GM12875 (cell line): ENCODE results near the gene FBXL7.

ENCODE experiments used
- H3K4me3 ChIP-seq: one replicate; pipeline ENCODE4 v1.5.1; 2011; ENCODE audit warnings: low read depth, low read length, control low read depth
- TF ChIP-seq, protein P1 (sequence below): IDR thresholded peaks from 2 replicates; pipeline ENCODE4 v1.5.1; 2011; ENCODE audit warnings: low read depth, mild to moderate bottlenecking, control low read depth, inconsistent platforms, low read length, moderate library complexity, borderline replicate concordance; ENCODE audit not compliant: insufficient read depth

Gene FBXL7

DNA sequence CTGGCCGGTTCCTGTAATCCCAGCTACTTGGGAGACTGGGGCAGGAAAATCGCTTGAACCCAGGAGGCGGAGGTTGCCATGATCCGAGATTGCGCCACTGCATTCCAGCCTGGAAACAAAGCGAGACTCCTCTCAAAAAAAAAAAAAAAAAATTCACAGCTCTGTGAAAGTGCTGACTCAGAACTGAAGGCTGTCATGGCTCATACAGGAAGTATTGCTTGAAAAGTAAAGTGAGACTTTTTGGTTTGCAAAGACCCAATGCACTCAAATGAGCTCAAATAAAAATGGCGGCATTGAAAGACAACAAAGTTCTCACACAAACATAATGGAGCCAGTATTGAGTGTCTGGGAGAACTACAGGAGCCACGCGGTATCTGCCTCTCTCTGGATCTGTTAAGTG lies 202.1 kb downstream of the FBXL7 start:
- H3K4me3 ChIP-seq, result no peak overlapping the region
- TF ChIP-seq, protein P1, sequence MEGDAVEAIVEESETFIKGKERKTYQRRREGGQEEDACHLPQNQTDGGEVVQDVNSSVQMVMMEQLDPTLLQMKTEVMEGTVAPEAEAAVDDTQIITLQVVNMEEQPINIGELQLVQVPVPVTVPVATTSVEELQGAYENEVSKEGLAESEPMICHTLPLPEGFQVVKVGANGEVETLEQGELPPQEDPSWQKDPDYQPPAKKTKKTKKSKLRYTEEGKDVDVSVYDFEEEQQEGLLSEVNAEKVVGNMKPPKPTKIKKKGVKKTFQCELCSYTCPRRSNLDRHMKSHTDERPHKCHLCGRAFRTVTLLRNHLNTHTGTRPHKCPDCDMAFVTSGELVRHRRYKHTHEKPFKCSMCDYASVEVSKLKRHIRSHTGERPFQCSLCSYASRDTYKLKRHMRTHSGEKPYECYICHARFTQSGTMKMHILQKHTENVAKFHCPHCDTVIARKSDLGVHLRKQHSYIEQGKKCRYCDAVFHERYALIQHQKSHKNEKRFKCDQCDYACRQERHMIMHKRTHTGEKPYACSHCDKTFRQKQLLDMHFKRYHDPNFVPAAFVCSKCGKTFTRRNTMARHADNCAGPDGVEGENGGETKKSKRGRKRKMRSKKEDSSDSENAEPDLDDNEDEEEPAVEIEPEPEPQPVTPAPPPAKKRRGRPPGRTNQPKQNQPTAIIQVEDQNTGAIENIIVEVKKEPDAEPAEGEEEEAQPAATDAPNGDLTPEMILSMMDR, result no peak

DNA sequence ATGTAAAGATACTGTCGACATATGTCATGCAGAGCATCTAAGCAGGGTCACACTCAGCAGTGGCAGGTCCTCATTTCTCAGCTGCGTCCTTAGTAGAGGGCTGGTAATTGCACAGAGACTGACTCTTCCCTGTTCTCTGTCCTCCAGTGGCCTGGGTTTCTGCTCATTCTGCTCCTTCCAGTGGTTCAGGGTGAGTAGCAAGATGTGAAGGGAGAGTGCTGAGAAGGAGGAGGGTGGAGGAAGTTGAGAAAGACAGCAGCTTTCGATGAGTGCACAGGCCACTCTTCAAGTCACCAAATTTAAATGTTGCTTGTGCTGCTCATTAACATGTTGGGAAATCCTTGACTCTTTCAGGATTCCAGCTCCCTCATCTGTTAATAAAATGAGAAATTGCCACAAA lies 203.9 kb downstream of the FBXL7 start:
- TF ChIP-seq, protein P1, result no peak
- no peak overlapping the region for H3K4me3 ChIP-seq

DNA sequence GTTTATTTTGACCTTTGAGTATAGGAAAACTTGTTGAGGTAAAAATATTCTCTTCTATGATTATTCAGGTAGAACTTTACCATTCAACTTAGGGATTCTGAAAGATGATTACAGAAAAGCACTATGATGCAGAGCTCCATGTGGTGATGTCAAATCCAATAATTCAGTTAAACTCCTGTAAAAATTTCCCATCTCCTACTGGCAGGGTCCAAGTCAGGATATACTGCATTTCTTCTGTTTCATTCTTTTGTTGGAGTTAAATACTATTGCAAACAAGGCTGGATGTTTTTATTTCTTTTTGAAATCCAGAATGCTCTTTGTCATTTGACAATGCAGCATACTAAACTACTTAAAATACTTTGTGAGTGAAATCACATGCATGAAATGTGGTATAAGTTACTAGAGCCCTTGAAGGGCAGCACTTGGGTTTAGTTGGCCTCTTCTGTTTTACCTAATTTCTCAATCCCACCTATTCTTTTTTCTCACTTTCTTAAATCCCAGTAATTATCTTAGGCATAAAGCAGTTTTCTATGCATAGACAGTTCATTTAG lies 204.5 kb downstream of the FBXL7 start:
- TF ChIP-seq, protein P1, result no peak
- no peak overlapping the region for H3K4me3 ChIP-seq

DNA sequence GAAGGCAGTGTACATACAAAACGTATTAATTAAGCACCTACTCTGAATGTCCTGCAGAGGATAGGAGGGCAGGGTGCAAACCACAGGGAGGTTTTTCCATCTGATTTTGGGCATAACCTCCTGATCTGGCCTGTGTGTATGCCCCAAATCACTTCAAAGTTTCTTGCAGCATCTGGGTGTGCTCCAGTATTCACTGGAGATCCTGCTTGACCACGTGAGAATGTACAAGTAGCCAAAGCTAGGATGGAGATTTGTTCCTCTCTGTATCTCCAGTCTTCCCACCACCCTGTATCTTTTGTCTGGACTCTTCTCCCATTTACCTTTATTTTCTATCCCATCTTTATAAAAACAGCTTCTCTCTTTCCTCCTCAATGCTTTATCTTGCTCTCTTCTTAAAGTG lies 207.7 kb downstream of the FBXL7 start:
- no peak overlapping the region for H3K4me3 ChIP-seq
- TF ChIP-seq, protein P1, result no peak

DNA sequence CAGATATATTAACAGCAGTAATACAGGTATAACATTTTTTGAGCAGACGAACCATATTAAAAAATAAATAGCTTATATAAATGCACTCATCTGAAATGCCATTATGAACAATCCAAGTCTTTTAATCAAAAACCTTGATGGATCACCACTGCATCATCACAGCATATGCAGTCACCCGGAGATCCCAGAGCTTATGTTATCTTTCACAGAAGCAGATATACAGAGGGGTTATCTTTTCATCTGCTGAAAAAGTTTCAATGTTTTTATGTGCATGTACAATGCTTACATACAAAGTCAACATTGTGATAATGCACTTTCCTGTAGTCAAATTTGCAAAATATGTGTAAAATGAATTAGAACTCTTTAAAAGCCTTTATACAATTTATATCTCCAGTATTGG lies 211.9 kb downstream of the FBXL7 start:
- TF ChIP-seq, protein P1, result no peak
- H3K4me3 ChIP-seq, result no peak overlapping the region

DNA sequence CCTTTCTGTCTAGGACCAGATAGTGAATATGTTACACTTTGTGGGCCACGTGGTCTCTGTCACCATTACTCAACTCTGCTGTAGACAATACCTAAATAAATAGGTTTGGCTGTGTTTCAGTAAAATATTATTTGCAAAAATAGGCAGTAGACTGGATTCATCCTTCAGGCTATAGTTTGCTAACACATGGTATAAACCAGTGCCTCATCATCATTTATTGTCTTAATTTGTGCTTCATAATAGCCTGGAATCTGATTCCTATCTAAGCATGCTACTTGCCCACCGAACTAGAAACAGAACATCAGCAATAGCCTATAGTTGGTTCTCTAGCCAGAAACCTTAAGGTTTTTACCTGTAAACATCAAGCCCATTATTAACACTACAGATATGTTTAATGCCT lies 215.6 kb downstream of the FBXL7 start:
- TF ChIP-seq, protein P1, result no peak
- no peak overlapping the region for H3K4me3 ChIP-seq

DNA sequence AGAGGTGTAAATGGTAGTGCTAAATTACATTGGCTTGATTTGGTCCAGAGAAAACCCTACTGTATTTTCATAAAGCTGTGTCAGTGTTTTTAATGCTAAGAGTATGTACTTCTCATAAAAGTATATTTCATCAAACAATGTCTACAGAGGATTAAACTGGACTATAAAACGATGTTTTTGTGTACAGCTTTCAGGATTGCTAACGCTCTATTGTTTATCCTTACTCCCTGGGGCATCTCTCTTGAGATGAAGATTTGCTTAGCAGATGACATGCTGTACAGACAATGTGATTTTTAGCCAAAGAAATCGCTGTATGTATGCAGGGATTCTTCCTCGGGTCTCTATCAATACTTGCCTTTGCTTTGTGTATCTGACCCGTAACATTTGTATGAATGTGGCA lies 216.0 kb downstream of the FBXL7 start:
- no peak overlapping the region for H3K4me3 ChIP-seq
- TF ChIP-seq, protein P1, result no peak
